AG09319 (cell line): ENCODE results near the gene OR8B3.

Experiments used
- DNase-seq: peaks from one replicate; pipeline ENCODE4 v3.0.0-alpha.2; 2010; ENCODE audit warnings: low read depth; ENCODE audit errors: extremely low read depth
- TF ChIP-seq, protein P1 (sequence below): IDR thresholded peaks from 2 replicates; pipeline ENCODE4 v1.5.1; 2011; ENCODE audit warnings: low read depth, mild to moderate bottlenecking, inconsistent platforms, low read length, moderate library complexity

OR8B3 gene, protein sequence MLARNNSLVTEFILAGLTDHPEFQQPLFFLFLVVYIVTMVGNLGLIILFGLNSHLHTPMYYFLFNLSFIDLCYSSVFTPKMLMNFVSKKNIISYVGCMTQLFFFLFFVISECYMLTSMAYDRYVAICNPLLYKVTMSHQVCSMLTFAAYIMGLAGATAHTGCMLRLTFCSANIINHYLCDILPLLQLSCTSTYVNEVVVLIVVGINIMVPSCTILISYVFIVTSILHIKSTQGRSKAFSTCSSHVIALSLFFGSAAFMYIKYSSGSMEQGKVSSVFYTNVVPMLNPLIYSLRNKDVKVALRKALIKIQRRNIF

DNA sequence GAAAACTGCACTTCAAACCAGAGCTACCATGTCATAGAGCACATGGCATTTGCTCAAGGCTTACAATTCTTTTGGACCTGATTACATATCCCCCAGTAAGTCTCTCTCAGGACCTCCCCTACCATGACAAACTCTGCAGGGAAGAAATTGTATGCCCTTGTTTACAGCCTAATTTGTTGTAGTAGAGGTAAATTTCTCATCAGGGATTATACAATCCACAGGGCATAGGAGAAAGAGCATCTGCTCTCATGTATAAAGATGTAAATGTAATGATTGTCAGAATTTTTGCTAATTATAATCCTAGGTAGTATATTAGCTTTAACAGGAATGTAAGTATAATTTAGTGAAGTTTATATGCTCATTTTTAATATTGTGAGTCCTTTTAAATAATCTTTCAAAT, at the start of gene OR8B3:
OR8B3 (minus strand) TSS at position 101 of the 400 bp plus-strand sequence. CDS start 1,673 bp downstream, outside the sequence.
- DNase-seq, result no peak
- TF ChIP-seq, protein P1, sequence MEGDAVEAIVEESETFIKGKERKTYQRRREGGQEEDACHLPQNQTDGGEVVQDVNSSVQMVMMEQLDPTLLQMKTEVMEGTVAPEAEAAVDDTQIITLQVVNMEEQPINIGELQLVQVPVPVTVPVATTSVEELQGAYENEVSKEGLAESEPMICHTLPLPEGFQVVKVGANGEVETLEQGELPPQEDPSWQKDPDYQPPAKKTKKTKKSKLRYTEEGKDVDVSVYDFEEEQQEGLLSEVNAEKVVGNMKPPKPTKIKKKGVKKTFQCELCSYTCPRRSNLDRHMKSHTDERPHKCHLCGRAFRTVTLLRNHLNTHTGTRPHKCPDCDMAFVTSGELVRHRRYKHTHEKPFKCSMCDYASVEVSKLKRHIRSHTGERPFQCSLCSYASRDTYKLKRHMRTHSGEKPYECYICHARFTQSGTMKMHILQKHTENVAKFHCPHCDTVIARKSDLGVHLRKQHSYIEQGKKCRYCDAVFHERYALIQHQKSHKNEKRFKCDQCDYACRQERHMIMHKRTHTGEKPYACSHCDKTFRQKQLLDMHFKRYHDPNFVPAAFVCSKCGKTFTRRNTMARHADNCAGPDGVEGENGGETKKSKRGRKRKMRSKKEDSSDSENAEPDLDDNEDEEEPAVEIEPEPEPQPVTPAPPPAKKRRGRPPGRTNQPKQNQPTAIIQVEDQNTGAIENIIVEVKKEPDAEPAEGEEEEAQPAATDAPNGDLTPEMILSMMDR, result no peak

DNA sequence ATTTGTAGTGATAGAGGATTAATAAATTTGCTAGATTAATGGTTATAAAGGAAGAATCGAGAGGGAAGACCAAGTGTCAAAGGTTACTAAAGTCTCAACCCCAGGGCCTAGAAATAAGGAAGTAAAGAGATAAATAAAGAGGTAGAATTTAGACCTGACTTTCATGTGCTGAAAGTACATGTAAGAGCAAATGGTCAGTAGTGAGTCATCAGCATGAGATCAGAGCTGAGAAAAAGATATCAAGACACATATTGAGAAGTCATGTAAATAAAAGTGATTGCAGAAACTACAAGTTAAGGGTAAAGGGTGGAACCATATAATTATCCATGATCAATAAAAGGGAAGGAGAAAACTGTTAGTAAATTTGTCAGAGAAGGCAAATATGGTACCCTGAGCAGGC, 48.1 kb upstream of the OR8B3 start:
- DNase-seq, result no peak
- TF ChIP-seq, protein P1, result no peak

DNA sequence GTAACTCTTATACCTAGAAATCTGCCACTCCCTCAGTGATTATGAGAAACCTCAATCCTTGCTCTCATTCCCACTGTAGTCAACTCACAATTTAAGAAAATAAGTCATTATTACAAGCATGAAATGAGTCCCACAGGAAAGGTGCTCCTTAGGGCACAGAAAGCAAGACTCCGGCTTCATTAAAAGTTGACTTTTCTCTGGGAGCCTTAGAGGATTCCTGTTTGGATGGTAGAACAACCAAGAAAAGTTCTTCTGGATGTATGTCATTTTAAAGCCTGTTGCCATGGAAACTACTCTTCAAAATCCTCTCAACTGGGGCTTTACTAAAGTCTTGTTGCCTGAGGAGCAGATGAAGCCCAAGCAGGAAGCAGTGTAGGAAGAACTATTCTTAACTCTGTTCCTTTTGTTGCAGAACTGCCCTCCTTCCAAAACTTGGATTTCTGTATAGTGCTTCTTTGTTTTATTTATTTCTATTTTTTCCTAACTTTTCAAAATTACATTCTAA, 46.9 kb upstream of the OR8B3 start, which contains the start of gene OR8B8:
OR8B8 (minus strand) TSS at position 51 of the 505 bp plus-strand sequence. CDS start 4,611 bp downstream, outside the sequence.
- TF ChIP-seq, protein P1, result no peak
- DNase-seq, result no peak

DNA sequence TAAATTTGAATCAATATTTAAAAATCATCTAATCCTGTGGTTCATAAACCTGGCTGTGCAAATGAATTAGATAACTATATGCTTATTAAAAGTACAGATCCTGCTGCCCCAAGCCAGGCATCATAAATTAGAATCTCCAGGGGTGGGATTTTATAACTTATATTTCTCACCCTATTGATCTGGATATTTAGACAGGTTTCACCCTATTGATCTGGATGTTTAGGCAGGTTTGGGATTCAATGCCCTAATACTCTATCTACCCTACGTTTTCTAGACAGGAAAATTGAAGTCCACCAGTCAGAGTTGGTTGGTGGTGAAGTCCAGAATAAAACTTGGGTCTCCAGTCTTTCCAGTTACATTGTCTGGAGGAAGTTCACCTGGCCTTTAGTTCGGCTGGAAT, 44.0 kb upstream of the OR8B3 start:
- TF ChIP-seq, protein P1, result no peak
- DNase-seq, result no peak

DNA sequence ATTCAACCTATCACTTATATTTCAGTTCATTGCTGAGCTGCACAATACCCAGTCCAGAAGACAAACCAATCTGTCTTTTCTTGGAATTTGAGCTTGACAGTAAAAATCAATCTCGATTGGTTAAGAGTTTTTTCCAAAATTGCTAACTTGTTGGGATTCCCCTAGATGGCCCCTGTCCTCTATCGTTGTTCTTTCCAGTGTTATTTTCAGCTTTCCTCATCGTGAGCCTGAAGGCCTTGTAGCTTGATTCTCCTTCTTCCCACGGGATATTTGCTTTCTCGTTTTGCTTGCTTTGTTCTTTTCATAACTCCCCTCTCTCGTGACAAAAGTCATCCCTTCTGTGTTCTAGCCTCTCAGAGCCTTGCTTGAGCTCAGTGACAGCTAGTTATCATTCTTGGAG, 43.6 kb upstream of the OR8B3 start:
- TF ChIP-seq, protein P1, result no peak
- DNase-seq, result no peak

DNA sequence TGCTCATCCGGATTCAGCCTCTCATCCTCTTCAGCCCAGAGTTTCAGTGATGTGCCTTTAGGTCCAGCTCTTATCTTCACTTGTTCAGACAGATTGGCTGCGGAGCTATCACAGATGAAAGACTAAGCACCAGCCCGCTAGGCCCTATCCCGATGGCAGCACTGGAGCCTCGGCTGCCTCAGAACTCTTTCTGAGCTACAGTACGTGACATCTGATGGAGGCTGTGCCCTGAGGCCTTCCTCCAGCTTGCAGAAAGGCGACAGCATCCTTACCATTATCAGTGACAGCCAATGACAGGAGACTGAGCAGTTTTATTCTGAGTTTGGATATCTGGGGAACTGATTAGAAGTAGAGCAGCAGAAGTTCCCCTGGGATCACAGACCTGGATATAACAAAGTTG, 42.7 kb upstream of the OR8B3 start:
- no peak for DNase-seq
- TF ChIP-seq, protein P1, result no peak

DNA sequence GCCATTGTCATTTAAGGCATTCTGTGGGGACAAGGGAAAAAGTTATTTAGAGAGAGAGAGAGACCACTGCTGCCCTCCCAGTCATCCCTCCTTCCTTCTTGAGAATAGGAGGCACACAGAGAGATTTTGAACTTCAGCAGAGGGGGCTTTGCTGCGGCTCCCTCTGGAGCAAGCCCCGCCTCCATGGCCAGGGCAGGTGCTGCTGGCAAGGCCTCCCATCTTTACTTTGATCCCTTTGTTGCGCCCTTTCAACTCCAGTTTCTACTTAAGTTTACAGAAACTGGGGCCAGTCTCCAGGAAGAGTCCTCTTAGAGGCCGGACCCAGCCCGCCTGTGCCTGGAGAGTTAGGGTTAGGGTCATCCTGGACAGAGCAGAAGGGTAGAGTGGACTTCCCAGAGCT, 42.3 kb upstream of the OR8B3 start:
- TF ChIP-seq, protein P1, result no peak

More for the DNA sequence above, 42.3 kb upstream of the OR8B3 start:
- no peak for DNase-seq
